ENCODE results near the gene C2CD4A.
"Not testable (repeated sequence)": the region's sequence is repeated elsewhere in the genome, so short reads cannot be mapped to it uniquely, and the experiment has no call there.

GRCh38 chr15:62048254-62048653 is 18.5 kb upstream of the C2CD4A start:
- TF ChIP-seq PATZ1 (CRISPR knock-in tag; IDR thresholded peaks at IDR 0.05; ENCODE audit: borderline replicate concordance); TCF4 (CRISPR knock-in tag; IDR thresholded peaks at IDR 0.05; ENCODE audit: borderline replicate concordance); CSRNP3 (CRISPR knock-in tag; IDR thresholded peaks at IDR 0.05); ZNF70 (CRISPR knock-in tag; IDR thresholded peaks at IDR 0.05); SNAI2 (CRISPR knock-in tag; IDR thresholded peaks at IDR 0.05); RARB (CRISPR knock-in tag; IDR thresholded peaks at IDR 0.05); ESRRG (CRISPR knock-in tag; IDR thresholded peaks at IDR 0.05); ISL1 (CRISPR knock-in tag; IDR thresholded peaks at IDR 0.05); TOX (CRISPR knock-in tag; IDR thresholded peaks at IDR 0.05; ENCODE audit: borderline replicate concordance); ZFP3 (CRISPR knock-in tag; IDR thresholded peaks at IDR 0.05); CREB5 (CRISPR knock-in tag; IDR thresholded peaks at IDR 0.05; ENCODE audit: low read depth); CSDC2 (CRISPR knock-in tag; IDR thresholded peaks at IDR 0.05); ZFP30 (CRISPR knock-in tag; IDR thresholded peaks at IDR 0.05); ARNTL (CRISPR knock-in tag; IDR thresholded peaks at IDR 0.05; ENCODE audit: borderline replicate concordance, low read depth): not testable (repeated sequence)
